HG02610 (cell line): Measurements from ENCODE around the gene DHRS2.
"Not testable (repeated sequence)": the region's sequence is repeated elsewhere in the genome, so short reads cannot be mapped to it uniquely, and the experiment has no call there.

Experiments
- ATAC-seq: cut with Tn5 transposase; IDR thresholded peaks from one replicate; pipeline ENCODE4 v1.9.1; 2021; ENCODE audit warnings: mild to moderate bottlenecking, moderate library complexity; ENCODE audit not compliant: unreplicated experiment

DHRS2 gene

DNA sequence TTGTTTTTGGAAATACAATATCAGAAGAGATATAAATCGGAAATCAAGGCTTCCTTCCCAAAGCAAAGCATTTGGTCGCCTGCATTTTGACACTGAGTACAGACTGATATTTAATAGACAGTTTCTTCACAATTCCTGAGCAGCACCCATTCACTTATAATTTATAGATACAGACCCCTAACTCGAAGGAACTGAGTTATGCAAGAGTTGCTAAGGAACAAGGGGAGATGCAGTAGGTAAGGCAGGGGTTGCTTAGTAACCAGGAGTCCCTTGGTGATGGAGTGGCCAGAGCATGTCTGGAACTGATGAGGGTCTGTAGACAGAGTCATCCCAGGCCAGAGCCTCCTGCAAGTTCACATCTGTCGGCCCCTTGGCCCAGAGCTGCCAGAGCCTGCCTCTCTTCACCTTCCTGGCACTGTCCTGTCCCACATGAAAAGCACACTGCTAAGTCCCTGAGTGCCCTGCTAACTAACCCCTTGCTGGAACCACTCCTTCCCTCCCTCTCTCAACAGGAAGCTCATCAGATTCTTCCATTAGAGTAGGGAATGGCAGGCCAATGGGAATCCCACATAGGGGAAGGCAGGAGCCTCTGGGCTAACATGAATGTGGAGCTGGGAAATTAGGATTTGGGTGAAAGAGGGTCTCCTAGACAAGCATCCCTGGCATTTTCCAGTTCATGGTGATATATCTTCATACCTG lies 3.6 kb upstream of the DHRS2 start:
- ATAC-seq = no peak

DNA sequence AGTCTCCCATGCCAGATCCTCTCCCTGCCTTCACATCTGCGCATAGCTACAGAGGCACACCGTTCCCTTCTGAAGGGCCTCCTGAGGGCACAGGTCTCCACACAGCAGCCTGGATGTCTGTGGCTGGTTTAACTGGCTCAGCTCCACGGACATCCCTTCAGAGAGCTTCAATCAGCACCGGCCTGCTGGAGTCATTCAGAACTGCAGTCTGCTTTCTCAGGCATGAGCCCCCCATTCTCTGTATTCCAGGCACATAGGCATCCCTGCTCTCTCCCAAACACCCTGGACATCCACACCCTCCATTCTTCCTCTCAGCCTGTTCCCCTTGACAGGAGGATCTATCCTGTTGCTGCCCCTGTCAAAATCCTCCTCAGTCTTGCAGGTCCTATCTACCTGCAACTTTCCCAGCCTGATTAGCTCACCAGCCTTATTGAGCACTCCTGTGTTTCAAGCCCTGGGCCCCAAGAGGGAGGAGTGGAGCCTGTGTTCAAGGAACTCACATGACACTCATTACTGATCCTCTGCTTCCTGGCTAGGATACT lies 2.9 kb upstream of the DHRS2 start:
- no peak for ATAC-seq

DNA sequence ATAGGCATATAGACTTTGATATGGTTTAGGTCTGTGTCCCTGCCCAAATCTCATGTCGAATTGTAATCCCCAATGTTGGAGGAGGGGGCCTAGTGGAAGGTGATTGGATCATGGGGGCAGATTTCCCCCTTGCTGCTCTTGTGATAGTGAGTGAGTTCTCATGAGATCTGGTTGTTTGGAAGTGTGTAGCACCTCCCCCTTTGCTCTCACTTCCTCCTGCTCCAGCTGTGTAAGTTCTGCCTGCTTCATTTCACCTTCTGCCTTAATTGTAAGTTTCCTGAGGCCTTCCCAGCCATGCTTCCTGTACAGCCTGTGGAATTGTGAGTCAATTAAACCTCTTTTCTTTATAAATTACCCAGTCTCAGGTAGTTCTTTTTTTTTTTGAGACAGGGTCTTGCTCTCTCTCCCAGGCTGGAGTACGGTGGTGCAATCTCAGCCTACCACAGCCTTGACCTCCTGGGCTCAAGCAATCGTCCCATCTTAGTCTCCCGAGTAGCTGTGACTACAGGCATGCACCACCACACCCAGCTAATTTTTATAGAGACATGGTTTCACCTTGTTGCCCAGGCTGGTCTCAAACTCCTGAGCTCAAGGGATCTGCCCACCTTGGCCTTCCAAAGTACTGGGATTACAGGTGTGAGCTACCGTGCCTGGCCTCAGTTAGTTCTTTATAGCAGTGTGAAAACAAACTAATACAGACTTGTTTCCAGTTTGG lies 1.3 kb upstream of the DHRS2 start:
- not testable (repeated sequence) for ATAC-seq

DNA sequence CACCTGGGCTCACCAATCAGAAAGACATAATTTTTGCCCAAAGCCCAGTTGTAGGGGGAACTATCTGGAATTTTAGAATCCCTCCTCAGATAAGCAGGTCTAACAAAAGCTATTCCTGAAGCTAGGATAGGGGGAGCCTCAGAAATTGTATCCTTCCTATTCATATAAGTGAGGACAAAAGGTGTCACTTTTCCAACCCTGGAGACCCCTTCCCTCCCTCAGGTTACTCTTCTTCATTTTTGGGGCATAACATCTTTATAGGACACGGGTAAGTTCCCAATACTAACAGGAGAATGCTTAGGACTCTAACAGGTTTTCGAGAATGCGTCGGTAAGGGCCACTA lies 1.1 kb downstream of the DHRS2 start:
- not testable (repeated sequence) for ATAC-seq

DNA sequence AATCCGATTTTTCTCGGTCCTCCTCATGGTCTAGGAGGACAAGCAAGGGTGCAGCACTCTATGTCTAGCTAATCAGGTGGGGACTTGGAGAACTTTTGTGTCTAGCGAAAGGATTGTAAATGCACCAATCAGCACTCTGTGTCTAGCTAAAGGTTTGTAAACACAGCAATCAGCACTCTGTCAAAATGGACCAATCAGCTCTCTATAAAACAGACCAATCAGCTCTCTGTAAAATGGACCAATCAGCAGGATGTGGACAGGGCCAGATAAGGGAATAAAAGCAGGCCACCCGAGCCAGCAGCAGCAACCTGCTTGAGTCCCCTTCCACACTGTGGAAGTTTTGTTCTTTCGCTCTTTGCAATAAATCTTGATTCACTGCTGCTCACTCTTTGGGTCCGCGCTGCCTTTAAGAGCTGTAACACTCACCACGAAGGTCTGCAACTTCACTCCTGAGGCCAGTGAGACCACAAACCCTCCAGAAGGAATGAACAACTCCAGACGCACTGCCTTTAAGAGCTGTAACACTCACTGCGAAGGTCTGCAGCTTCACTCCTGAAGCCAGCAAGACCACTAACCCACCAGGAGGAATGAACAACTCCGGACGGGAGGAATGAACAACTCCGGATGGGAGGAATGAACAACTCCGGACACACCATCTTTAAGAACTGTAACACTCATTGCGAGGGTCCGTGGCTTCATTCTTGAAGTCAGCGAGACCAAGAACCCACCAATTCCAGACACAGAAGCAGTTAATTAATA lies 1.7 kb downstream of the DHRS2 start:
- ATAC-seq = not testable (repeated sequence)

DNA sequence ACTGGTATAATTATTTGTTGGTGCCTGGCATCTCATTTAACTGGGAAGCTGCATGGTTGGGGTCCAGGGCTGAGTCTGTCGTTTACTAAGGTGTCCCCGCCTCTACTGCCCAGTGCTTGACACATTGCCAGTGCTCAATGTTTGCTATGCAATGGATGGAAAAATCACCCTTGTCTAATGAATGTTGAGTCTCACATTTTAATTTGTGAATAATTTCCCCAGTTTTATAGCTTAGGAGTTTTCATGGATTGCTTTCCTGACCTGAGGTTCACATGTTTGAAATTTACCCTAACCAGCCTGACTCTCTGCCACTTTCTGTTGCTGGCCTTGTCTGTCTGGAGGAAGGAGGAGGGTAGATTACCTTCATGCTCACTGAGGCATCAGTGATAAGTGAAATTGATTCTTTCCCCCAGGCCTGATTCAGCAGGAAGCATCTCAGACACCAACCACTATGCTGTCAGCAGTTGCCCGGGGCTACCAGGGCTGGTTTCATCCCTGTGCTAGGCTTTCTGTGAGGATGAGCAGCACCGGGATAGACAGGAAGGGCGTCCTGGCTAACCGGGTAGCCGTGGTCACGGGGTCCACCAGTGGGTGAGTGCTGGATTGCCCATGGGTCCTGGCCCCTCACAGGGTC lies 2.4 kb downstream of the DHRS2 start:
- ATAC-seq = no peak

DNA sequence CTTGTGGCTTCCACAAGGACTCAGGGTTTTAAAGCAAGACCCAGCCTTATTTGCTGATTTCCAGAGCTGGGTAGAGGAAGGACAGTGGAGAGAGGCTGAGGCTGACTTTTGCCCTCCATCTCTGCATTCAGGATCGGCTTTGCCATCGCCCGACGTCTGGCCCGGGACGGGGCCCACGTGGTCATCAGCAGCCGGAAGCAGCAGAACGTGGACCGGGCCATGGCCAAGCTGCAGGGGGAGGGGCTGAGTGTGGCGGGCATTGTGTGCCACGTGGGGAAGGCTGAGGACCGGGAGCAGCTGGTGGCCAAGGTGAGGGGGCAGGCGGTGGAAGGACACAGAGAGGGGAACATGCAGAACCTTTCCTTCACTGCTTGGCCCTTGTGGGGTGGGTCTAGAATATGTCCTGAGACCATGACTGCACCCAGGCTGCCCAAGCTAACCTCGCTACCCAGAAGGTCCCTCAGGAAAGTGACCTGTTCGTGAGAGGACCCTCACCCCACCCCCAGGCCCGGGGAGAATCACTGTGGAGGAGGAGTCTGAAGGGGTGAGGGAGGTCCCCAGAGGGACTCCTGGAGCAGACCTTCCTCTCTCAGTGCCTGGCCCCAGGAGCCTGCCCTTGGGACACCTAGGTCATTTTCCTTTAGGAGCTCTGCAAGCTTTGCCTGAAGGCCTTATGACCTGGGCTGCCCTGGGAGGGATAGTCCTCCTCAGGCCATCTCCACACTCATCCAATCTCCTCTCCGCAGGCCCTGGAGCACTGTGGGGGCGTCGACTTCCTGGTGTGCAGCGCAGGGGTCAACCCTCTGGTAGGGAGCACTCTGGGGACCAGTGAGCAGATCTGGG lies 3.1 kb downstream of the DHRS2 start:
- no peak for ATAC-seq

DNA sequence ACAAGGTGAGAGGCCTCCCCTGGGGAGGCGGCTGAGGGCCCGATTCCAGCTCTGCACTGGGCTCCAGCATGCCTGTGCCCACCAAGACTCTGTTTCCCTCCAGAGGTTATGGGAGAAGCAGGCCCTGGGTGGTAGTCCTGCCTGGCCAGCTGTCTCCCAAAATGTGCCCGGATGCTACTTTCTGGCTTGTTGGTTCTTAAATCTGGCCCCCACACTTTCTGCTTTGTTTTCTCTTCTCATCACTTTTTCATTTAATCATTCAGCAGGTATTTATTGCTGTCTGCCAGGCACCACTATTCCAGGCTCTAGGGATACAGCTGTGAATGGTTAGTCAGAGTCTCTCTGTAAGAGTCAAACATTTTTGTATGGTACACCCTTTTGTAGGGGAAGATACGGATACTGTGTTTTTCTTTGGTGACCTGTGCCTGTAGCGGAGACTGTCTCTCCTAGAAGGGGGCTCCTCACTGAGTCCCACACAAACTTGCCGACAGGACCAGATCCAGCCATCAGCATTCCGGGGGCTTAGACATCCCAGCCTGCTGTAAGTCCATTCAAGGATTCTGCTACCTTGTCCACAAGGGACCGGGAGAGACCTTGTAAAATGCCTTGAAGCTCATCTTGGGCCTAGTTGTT lies 3.8 kb downstream of the DHRS2 start:
- ATAC-seq = no peak

DNA sequence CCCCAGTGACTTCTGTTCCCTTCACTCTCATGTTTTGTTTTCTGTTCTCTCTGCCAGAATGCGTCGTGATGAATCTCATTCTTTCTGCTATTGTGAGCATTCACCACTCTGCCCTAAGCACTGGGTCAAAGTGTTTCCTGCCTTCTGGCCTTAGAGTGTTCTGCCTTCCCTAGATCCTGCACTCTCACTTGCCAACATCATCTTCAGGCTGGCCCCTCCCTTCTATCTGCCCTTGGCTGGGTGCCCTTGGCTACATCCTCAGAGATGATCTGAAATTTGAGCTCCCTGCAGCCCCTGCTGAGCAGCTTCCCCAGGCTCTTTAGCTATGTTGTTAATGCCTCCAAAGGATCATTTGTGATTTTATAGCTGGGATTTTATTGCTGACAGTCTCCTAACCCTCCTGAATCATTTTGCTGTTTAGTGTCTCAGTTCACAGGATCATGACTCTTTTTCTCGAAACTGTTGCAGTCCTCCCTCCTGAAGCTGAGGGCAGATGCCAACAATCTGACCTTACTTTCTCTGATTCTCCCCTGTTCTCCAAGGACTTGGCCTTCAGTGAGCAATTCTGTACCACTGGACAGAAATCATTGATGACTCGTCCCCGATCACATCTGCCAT lies 4.5 kb downstream of the DHRS2 start:
- no peak for ATAC-seq

DNA sequence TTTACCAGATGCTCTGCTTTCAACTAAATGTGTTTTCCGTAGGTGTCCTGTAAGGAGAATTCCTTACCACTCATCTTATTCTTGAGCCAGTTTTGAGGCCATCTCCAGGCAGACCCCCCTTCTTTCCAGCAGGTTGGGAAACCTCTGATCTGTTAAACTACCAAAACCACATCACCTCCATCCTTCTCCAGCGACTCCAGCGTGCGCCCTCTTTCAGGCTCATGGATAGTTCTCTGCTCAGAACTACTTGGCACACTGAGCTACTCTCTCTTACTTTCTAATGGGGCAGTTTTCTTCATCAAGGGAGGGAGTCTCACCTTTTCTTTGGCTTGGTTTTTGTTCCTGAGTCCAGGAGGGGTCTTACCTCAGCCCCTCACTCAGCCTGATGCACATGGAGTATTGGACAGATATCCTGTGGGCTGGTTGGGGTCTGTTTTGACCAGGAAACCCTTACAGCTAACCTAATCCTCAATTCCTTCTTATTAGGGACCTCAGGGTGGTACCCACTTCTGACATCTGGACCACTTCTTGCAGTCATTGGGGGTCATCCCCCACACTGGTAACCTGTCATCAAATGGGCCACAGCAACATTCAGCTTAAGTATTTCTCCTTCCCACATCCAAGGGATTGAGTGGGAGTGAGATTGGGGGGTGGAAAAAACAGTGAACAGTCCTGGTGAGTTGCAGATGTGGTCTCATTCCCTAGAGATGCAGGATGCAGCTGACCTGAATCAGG lies 5.2 kb downstream of the DHRS2 start:
- ATAC-seq = no peak

DNA sequence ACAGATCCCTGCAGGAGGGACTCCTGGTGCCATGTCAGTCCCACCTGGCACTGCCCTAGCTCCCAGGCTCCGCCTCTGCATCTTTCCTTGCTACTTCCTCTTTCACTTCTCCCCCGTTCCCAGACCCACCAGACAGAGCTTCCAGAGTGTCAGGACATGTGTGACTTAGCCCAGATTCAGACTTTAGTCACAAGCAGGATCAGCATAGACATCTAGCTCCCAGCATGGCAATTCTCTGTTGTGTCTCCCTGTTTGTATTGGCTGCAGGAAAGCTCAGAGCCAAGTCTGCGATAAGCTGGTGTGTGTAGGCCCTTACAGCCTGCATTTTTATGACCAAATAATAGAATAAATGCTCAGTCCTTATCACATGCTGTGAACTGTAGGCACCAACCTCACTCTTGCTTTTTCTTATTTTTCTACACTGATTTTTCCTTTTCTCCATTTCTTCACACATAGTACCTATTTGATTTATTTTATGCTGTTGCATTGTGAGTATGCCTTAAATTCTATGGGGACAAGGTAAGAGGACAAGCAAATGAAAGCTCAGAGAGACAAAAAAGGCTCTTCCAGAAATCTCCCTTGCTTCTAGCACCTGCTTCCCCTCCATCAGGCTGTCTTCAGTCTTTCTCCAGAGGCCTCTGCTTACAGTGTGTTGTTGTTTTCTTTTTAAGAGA lies 5.9 kb downstream of the DHRS2 start:
- no peak for ATAC-seq

DNA sequence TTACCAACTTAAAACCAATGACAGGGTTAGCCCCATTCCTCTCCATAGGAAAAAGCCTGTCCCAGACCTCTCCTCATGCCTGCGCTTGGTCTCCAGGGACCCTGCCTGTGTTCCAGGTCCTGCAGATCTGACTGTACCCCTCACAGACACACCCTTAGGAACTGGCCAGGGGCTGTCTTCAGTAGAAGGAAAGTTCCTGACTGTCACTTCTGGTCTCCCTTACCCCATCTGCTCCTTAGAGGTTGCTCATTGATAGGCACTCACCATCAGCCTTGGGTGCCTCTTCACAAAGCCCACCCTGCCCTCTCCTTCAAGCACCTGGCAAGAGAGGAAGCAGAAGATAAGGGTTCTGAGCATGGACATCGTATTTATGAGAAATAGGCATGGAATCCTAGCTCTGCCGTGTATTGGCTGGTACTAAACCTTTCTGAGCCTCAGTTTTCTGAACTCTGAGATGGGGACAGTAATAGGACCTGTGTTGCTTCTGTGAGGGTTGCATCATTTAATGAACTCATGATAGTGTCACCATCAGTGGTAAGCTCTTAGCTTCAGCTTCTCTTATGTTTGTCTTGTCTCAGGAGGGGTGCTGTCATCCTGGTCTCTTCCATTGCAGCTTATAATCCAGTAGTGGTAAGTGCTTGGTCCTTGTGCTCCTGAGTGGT lies 7.5 kb downstream of the DHRS2 start:
- no peak for ATAC-seq

DNA sequence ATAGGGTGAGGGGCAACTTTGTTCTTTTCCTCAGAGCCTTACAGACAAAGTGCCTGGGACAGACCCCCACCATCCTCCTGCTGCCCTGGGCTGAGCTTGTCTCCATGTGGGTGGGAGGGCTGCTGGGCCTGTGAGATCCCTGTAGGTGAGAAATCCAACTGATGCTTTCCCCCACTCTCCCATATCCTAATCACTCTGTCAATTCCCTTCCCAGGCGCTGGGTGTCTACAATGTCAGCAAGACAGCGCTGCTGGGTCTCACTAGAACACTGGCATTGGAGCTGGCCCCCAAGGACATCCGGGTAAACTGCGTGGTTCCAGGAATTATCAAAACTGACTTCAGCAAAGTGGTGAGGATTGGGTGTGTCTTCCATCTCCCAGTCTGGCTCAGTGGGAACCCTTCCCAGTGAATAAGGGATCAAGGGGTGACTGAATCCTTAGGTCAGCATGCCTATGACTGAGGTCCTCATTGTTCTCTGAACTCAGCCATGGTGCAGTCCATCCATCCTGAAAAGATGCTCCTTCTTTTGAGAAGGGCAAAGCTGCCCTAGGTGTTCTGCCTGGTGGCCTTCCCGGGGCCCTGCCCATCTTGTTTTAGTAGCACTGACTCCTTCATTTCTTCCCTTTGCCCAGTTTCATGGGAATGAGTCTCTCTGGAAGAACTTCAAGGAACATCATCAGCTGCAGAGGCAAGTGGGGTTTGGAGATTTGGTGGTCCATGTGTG lies 8.2 kb downstream of the DHRS2 start:
- no peak for ATAC-seq

DNA sequence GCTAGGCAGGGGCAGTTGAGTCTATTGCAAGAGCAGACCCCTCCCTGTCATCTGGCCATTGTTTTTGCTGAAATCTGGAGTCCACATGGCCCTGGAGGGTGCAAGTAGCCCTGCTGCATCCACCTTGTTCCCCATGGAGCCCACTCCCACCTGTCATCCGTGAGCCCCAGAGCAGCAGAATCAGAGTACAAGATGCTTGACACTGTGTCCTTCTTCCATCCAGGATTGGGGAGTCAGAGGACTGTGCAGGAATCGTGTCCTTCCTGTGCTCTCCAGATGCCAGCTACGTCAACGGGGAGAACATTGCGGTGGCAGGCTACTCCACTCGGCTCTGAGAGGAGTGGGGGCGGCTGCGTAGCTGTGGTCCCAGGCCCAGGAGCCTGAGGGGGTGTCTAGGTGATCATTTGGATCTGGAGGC lies 8.8 kb downstream of the DHRS2 start:
- ATAC-seq = no peak

DNA sequence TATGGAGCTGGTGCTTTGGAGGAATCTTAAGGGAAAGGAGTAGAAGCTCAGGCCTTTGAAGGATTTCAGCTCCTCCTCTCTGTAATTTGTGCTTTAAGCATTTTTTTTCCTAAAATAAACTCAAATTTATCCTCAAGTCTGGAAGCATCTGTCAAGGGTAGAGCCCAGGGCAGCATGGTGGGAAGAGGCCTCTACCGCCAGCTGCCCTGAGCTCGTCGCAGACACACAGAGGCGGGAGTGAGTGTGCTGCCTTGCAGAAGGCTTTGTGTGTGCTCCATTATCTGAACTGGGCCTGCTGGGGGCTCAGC lies 9.3 kb downstream of the DHRS2 start:
- no peak for ATAC-seq

DNA sequence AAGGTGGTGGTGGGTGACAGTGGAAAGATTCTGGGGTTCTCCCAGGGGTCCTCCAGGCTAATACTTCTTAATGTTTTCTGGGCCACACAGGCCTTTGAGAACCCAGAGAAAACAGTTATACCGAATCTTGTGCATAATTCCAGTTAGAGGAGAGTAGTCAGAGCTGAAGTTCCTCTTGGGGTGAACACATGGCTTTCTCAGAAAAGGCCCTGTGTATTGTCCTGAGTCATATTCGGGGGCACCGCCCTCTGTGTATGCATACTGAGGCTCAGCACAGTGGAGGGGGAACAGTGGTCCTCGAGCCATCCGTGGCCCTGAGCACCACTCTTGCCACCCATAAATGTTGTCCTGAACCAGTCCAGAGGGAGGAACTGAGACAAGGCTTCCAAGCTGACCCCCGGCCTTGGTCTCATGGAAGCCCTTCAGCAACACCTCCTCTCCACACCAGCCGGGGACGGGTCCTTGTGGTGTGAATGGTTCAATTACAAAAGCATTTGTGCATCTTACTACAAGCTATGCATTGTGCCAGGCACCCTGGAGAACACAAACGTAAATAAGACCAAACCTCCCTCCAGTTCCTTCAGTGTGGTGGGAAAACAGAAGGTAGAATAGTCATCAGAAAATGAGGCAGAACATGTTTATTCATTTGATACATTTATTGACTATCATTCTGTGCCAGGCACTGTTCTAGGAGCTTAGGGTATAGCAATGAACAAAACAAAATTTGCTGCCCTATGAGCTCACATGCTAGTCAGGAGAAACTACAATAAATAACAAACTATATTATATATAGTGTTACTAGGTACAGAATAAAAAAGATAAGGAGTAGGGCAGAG lies 9.9 kb downstream of the DHRS2 start:
- ATAC-seq = no peak
